GM18507 (cell line): ENCODE data around the gene SMARCD3.

Experiments
- DNase-seq: peaks from one replicate; pipeline ENCODE4 v3.0.0; 2011; ENCODE audit warnings: low read depth; ENCODE audit not compliant: insufficient read length; ENCODE audit errors: extremely low spot score
- FAIRE-seq: peaks from 2 replicates; lab custom pipeline; 2011; peaks lifted over from hg19 to GRCh38; lab: Jason Lieb, UNC

The SMARCD3 gene

DNA sequence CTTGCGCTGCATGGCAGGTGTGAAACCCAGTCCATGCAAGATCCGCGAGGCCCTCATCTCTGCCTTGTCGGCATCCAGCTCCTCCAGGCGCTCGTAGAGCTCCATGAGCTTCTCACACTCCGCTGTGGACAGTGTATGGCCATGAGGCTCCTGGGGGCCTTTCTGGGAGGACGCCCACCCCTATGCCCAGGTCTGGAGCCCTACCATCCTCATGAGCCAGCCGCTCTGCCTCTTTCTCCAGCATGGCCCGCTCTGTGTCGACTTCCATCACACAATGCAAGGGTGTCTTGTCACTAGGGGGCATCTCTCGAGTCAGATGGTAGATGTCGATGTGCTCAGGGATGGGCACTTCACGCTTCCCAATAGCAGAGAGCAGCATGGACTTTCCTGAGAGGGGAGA lies 24.8 kb downstream of the SMARCD3 start:
- FAIRE-seq (no peak), DNase-seq (no peak)

DNA sequence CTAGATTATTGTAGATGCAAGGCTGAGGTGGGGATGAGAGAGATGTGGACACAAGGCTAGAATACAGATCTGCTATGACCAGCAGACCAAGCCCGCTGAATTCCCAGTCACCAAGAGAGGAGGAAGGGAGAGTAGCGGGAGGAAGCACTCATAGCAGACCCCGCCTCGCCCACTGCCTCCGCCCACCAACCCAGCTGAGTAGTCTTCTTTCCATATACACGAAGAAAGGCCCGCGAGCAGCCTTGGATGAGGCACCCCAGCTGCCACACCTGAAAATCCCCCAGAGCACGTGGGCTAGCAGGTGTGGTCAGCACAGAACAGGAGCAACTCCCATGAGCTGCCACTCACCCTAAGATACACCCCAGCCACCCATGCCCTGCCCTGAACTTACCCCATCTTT lies 30.3 kb downstream of the SMARCD3 start:
- DNase-seq (no peak), FAIRE-seq (no peak)

DNA sequence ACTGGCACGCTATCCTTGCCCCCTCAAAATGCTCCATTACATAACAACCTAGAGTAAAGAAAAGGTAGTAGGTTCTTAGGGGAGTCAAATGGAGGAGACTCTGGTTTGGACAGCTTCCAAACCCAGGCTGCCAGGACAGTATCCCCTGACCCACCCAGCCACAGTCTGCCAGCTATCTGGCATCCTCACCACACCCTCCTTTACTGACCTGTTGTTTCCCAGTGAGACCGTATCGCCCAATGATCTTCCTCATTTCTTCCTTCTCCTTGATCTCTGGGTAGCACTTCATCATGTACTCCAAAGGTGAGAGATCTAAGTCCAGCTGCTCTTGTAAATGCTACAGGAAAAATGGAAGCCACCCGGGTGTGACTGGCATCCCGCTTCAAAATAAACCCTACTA lies 33.1 kb downstream of the SMARCD3 start:
- FAIRE-seq: no peak
- DNase-seq: no peak

DNA sequence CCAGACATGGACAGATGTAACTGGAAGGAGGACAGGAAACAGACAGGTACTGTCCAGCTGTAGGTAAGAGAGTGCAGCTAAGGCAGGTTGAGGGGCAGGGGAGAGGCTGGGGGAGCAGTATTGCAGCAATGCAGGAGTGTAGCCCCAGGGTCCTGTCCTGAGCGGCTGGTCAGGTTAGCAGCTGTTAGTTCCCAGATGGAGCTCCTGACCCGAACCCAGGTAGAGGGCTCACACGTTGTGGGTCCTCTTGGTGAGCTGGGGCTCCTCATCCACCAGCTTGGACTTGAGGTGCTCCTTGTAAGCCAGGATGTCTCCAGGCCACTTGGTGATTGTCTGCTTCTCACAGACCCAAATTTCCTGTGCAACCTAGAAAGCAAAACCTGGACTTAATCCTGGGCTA lies 34.7 kb downstream of the SMARCD3 start:
- FAIRE-seq: no peak

DNA sequence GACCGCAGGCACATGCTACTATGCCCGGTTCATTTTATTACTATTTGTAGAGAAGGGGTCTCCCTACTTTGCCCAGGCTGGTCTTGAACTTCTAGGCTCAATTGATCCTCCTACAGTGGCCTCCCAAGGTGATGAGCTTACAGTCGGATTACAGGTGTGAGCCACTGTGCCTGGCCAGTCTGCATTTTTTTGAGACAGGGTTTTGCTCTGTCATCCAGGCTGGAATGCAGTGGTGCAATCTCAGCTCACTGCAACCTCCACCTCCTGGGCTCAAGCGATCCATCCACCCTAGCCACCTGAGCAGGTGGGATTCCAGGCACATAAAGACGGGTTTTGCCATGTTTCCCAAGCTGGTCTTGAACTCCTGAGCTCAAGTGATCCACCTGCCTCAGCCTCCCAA lies 35.9 kb downstream of the SMARCD3 start:
- DNase-seq (no peak), FAIRE-seq (no peak)

More for the DNA sequence above, 34.7 kb downstream of the SMARCD3 start:
- no peak for DNase-seq

DNA sequence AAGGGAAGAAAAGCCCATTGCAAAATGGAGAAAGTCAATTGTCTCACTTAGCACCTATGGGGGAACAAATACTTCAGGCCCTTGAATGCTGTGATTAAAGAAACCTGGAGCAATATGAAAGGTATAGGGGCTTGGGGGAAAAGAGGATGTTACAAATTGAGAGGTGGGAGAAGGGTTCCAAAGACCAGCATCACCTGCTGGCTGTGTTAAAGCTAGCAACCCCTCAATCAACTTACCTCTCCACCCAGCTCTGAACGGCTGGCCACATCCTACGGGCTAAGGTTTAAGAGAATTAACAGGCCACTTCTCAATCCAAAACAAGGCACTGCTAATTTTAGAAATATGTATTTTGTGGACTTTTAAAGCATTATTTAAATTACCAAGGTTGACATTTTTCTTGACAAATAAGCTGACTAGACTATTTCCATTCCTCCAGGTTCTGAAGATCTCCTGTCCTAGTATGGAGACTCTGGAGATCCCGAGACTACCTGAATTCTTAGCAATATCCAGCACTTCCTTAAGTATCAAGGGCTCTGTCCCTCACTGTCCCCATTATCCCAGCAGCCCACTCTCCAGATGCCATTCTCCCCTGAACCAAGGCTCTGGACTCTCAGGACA lies 37.2 kb downstream of the SMARCD3 start:
- no peak for FAIRE-seq

DNA sequence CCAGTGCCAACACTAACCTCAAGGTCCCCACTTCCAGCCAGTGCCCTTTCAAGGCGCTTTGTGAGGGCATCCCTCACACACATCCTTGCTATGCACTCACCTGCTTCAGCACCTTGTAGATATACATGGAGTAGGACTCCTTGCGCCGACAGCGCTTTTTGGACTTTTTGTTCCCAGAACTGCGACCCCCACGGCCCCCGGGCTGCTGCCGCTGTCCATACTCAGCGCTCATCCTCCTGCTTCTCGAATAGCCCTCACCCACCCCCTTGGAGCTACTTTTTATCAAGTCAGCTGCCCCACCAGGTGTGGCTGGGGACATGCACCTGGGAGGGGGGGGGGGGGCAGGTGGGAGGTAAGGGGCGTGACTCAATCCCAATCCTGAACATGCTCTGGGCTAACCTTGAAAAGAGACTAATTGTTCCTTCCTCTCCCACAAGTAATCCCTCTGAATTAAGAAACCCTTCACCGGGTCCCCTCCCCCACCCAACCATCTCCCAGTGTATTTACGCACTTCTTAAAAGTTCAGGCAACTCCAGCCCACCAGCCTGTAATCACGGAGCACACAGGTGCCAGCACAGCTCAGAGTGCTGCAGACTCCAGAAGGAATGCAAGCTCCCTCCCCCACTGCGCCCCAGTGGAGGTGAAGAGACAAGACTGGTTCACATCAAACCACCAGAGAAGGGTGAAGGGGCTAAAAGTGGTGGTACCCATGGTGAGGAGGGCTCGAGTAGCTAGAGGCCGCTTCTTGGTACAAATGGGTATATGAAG lies 38.2 kb downstream of the SMARCD3 start, which contains the start of gene H2BK1:
Gene H2BK1 (minus strand): TSS at position 402 of the 768 bp plus-strand sequence. CDS start 170 bp downstream, at position 232.
- no peak for FAIRE-seq

More for the DNA sequence above, 37.2 kb downstream of the SMARCD3 start:
- DNase-seq: no peak

DNA sequence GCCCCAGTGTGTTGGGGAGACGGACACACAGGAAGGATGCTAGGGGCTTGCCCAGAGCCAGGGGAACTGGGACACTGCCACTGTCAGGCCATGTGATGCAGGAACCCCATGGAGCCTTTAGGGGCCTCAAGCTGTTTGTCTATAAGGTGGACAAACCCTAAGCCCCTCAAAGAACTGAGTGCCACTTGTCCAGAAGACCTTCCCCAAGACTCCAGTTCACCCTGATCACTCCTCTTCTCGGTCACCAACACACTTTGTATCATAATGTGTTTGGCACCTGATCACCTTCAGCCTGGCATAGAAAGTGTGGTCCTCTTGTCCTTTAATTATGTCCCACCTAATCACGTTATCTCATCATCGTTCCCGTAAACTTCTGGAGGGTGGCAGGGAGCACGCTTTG lies 38.9 kb downstream of the SMARCD3 start:
- FAIRE-seq: no peak
- no peak for DNase-seq

More for the DNA sequence above, 38.2 kb downstream of the SMARCD3 start, which contains the start of gene H2BK1:
- DNase-seq: no peak

DNA sequence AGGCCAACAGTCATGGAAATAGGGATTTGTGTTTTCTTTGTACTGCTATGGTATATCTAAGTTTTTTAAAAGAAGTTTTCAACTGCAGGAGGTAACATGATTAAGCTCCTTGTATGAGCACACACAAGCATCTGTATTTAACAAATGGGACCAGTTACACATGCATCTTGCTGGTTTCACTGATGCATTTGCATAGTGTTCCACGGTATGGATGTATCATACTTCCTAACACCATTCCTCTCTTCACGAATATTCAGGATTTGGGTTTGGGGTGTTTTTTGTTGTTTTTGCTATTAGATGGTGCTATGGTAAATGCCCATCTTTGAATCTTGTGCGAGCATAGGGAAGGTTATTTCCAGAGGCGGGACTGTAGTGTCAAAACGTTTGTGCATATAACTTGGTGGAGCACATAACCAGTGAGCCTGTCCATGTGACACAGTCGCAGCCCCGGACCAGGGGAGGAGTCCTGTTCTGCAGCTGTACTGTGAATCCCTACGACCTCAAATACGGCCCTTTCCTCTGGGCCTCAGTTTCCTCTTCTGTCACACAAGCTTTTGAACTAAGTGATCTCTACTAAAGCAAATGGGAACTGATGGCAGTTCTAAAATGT lies 40.1 kb downstream of the SMARCD3 start:
- FAIRE-seq (no peak), DNase-seq (no peak)

DNA sequence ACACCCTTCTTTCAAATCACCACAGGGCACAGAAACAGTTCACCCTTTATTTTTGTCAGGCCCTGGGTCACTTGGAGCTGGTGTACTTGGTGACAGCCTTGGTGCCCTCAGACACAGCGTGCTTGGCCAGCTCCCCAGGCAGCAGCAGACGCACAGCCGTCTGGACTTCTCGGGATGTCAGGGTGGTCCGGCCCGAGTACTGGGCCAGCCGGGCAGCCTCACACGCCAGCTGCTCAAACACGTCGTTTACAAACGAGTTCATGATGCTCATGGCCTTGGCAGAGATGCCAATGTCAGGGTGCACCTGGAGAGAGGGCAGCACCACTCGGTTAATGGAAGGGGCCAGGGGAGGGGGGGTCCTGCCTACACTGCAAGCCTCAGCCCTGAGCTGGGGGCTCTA lies 40.7 kb downstream of the SMARCD3 start:
- FAIRE-seq (no peak), DNase-seq (no peak)

DNA sequence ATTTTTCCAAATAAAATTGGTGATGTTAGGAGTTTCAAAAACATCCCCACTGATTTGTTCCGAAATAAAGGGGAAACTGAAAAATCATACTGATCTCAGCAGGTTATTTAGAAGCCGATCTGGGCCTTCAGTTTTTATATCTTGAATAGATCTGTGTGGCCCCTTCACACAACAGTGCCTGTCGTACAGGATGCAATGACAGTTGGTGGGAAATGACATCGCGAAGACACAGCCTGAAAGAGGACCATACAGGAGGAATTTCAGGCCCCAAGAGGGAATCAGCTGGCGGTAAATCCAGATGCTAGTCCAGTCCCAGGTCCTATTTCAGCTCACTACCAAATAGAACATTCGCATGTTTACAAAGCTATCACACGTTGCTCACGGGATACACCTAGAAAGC lies 41.2 kb downstream of the SMARCD3 start:
- no peak for DNase-seq
- FAIRE-seq: no peak

DNA sequence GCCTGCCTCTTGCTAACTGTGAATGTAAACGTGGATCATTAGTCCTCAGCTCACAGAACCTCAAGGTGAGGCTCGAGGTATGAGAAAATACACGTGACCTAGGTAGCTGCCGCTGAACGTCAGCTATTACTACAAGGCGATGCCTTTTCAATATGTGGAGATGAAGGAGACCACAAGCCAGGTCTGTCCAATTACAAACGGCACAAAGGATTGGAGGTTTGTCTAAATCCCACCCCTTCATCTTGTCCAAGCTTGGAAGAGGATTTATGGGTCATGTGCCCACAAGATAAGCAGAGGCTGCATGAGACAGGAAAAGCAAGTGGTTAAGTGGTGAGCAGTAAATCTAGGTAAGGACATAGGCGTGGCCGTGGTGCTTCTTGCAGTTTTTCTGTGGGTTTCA lies 41.6 kb downstream of the SMARCD3 start:
- FAIRE-seq (no peak), DNase-seq (no peak)

DNA sequence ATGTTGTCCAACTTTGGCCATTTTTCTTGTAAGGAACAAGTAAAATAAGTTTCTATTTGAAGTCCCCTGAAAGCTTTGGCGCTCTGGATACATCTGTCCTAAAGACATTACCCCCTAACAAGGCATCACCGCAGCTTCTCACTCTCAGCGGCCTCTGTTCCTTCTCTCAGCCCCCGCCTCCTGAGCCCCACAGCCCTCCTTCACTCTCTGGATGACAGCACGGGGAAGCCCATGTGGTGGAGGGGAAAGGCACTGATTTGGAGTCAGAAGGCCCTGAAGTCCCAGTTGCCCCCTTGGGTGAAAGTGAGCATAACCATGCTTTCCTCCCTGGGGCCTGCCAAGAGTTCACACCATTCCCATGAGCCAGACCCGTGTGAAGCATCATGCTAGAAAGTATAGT lies 42.8 kb downstream of the SMARCD3 start:
- DNase-seq (no peak), FAIRE-seq (no peak)

DNA sequence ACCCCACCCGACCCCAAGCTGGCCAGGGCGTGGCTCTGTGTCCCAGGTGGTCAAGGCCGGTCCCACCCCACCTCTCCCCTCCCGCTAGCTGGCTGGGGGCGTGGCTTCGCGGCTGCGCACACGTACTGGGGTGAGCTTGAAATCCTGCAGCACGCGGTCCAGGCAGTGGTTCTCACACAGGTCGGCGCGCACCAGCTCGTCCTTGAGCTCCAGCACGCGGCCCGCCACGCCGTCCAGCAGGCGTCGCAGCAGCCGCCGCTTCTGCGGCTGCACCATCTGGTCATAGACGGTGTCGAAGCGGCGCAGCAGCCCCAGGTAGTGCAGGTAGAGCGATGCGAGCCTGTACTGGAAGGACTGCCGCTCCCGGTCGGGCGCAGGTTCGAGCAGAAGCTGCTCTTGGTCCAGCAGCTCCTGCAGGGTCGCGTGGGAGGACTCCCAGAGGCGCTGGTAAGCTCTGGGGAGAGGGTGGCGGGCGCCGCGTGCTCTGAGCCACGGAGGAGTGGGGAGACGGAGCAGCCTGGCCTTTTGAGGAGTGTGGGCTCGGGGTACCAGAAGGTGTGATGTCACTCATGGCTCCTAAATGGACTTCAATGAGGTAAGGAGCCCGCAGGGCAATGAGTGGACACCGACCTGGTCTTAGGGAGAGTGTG lies 44.0 kb downstream of the SMARCD3 start:
- DNase-seq (no peak), FAIRE-seq (no peak)

DNA sequence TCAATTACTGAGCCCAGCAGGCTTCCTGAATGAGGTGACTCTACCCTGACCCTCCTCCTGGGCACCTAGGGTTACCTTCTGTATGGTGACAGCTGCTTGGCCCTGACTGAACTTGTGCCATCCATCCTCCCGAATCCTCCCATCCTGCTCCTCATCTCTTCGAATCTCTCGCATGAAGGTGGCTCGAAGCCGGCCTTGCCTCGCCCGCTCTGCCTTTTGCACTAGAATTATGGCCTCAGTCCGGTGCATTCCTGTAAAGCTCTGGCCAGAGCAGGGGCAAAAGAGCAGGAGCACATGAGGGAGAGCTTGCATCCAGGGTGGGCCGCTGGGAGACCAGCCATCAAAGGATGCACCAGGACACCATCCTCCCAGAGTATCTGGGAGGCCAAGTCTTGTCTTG lies 45.7 kb downstream of the SMARCD3 start:
- FAIRE-seq (no peak), DNase-seq (no peak)

DNA sequence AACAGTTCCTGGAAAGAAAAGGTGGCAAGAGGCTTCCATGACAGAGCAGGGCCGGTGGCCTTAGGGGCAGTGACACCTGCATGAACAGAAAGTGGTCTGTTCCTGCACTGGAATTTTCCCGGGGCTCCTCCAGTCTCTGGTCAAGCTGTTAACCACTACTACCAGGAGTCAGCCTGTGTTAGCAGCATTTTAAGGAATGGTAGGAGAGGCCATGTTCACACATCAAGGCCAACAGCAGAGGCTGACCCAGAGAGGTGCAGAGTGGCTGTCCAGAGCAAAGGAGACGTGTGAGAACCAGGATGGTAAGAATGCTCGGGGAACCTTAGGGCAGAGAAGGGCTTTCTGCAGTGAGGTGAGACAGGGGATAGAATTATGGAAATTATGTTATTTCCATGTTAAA lies 46.7 kb downstream of the SMARCD3 start:
- FAIRE-seq: no peak

DNA sequence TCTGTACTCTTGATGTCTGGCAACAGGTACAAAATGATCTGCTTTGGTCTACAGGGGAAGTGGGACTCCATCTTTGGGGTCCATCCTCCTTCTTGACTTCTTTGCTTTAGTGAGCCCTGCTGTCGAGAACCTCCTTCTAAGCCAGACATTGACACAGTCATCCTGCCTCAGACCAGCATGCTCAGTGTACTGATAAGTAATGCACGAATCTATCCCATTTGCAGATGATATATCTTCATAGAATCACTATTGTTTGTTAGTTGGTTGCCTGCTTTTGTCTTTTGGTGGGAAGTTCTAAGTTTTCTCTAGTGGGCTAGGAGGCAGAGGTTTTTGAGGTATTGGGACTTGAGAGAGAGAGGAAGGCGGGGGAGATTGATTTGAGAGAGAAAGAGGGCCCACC lies 47.1 kb downstream of the SMARCD3 start:
- FAIRE-seq (no peak), DNase-seq (no peak)

More for the DNA sequence above, 46.7 kb downstream of the SMARCD3 start:
- DNase-seq: no peak

DNA sequence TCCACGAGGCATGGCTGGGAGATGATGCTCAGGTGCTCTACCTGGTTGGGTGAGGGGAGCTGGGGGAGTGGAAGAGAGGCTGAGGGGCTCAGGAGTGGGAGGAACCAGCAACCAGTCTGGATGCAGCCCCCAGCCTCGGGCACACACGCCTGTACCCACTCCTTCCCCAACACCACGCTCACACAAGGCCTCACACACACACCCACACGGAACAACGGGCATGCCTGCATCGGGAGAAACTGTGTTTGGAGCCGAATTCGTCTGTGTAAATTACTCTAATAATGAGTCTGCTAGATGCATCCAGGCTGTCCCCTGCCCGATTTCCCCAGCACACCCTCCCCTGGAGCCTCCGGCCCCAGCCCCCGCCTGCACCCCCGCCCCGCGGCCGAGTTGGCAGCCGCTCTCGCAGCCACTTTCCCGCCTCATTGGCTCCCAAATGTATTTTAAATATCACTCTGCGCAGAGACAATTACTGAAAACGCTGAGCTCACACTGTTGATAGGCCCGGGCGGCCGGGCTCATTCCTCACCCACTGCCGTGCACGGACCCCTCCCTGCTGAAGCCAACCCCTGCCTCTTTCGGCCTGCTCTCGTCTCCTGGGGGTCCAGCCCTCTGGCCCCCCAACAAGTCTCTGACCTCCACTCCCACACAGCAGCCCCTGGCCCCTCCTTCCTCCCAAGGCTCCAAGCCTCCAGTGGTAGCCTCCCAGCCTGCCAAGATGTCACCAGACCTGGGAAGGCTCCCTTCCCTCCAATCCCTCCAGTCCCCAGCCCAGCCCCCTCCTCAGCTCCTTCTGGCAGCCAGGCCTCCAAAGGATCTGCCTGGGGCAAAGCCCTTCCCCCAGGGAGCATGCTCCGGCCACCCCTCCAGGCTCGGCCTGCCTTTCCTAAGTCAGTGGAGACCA lies 49.3 kb downstream of the SMARCD3 start:
- DNase-seq (no peak), FAIRE-seq (no peak)

DNA sequence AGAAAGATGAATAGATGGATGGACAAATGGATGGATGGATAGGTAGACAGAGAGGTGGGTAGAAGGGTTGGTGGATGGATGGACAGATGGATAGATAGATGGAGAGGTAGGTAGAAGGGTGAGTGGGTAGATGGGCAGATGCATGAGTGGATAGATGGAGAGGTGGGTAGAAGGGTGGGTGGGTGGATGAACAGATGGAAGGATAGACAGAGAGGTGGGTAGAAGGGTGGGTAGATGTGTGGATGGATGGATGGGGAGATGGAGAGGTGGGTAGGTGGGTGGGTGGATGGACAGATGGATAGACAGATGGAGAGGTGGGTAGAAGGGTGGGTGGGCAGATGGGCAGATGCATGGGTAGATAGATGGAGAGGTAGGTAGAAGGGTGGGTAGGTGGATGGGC lies 50.6 kb downstream of the SMARCD3 start:
- no peak for DNase-seq
- FAIRE-seq: no peak
